NCI-H128 (cell line): ENCODE results near the gene PRPF8.
"Not testable (repeated sequence)": the region's sequence is repeated elsewhere in the genome, so short reads cannot be mapped to it uniquely, and the experiment has no call there.

ENCODE experiments used
- DNase-seq: peaks from one replicate; lab custom pipeline; 2025; ENCODE audit not compliant: unreplicated experiment; lab: John Stamatoyannopoulos, UW

Gene PRPF8

GRCh38 chr17:1684378-1685189 lies at the start of gene PRPF8:
Gene PRPF8 (minus strand): TSS chr17:1684867. CDS start chr17:1684571, 296 bp downstream.
- peak; percentile 85 for DNase-seq

GRCh38 chr17:1733759-1734158 lies 49.1 kb upstream of the PRPF8 start:
- DNase-seq = no peak

GRCh38 chr17:1732833-1733321 lies 48.2 kb upstream of the PRPF8 start:
- DNase-seq = no peak

GRCh38 chr17:1732241-1732832 lies 47.7 kb upstream of the PRPF8 start:
- no peak for DNase-seq

- DNase-seq = no peak
These were observed 46.5 kb upstream of the PRPF8 start for GRCh38 chr17:1731194-1731506.

GRCh38 chr17:1730326-1731193 lies 45.9 kb upstream of the PRPF8 start:
- no peak for DNase-seq

GRCh38 chr17:1729966-1730325 lies 45.3 kb upstream of the PRPF8 start:
- DNase-seq = no peak

- DNase-seq = no peak
These were observed 43.4 kb upstream of the PRPF8 start for GRCh38 chr17:1727876-1728630.

- DNase-seq = no peak
These were observed 42.7 kb upstream of the PRPF8 start for GRCh38 chr17:1727258-1727789.

- DNase-seq = no peak
These were observed 42.1 kb upstream of the PRPF8 start for GRCh38 chr17:1726626-1727257.

GRCh38 chr17:1725642-1726511 lies 41.2 kb upstream of the PRPF8 start:
- no peak for DNase-seq

- DNase-seq = no peak
These were observed 40.4 kb upstream of the PRPF8 start for GRCh38 chr17:1724869-1725641.

GRCh38 chr17:1724351-1724868 lies 39.7 kb upstream of the PRPF8 start, which contains the start of gene WDR81:
Gene WDR81 (plus strand): TSS chr17:1724704. CDS start chr17:1724960, 256 bp downstream.
- DNase-seq = peak; percentile 18

GRCh38 chr17:1722022-1722421 lies 37.4 kb upstream of the PRPF8 start:
- DNase-seq = not testable (repeated sequence)

GRCh38 chr17:1720856-1721386 lies 36.3 kb upstream of the PRPF8 start:
- no peak for DNase-seq

GRCh38 chr17:1718362-1719165 lies 33.9 kb upstream of the PRPF8 start:
- DNase-seq = no peak
